H9 (cell line): ENCODE results near the gene THSD4. TPM values are rescaled to one million over a fixed set of nuclear protein-coding genes. Genes with fewer than 3 reads are reported as not detected.

ENCODE experiments used
- DNase-seq: peaks from one replicate; pipeline ENCODE4 v3.0.0-alpha.2; 2017
- H2AFZ ChIP-seq: one replicate; pipeline ENCODE4 v1.6.1; 2013; ENCODE audit warnings: mild to moderate bottlenecking, low read length, control low read depth, moderate library complexity
- H2AK5ac ChIP-seq: 2 replicates; pipeline ENCODE4 v1.6.1; 2013; ENCODE audit warnings: low read length, control low read depth, mixed read lengths; ENCODE audit not compliant: insufficient read length
- H2BK120ac ChIP-seq: one replicate; pipeline ENCODE4 v1.6.1; 2013; ENCODE audit warnings: low read depth, mild to moderate bottlenecking, low read length, control low read depth, inconsistent platforms; ENCODE audit not compliant: poor library complexity, severe bottlenecking
- H2BK12ac ChIP-seq: 2 replicates; pipeline ENCODE4 v1.6.1; 2013; ENCODE audit warnings: low read length, control low read depth, mixed read lengths, low read depth; ENCODE audit not compliant: insufficient read length
- H2BK15ac ChIP-seq: 2 replicates; pipeline ENCODE4 v1.6.1; 2013; ENCODE audit warnings: low read depth, low read length, control low read depth
- H2BK20ac ChIP-seq: one replicate; pipeline ENCODE4 v1.6.1; 2013; ENCODE audit warnings: low read depth, mild to moderate bottlenecking, low read length, control low read depth, inconsistent platforms; ENCODE audit not compliant: poor library complexity, severe bottlenecking
- H2BK5ac ChIP-seq: 2 replicates; pipeline ENCODE4 v1.6.1; 2013; ENCODE audit warnings: low read length, control low read depth, mixed read lengths; ENCODE audit not compliant: insufficient read length
- H3K14ac ChIP-seq: 2 replicates; pipeline ENCODE4 v1.6.1; 2013; ENCODE audit warnings: low read length, control low read depth; ENCODE audit not compliant: insufficient read depth
- H3K18ac ChIP-seq: 2 replicates; pipeline ENCODE4 v1.6.1; 2013; ENCODE audit warnings: low read depth, mild to moderate bottlenecking, mixed read lengths, low read length, control low read depth; ENCODE audit not compliant: insufficient read length
- H3K23ac ChIP-seq: 2 replicates; pipeline ENCODE4 v1.6.1; 2013; ENCODE audit warnings: low read length, control low read depth, mixed read lengths, low read depth; ENCODE audit not compliant: insufficient read length
- H3K23me2 ChIP-seq: 2 replicates; pipeline ENCODE4 v1.6.1; 2013; ENCODE audit warnings: low read depth, mild to moderate bottlenecking, mixed read lengths, low read length, control low read depth; ENCODE audit not compliant: insufficient read length, poor library complexity, severe bottlenecking
- H3K27ac ChIP-seq: 2 replicates; pipeline ENCODE4 v1.5.1; 2013; ENCODE audit warnings: low read length, control low read depth, mixed read lengths, low read depth; ENCODE audit not compliant: insufficient read length
- H3K27me3 ChIP-seq: 2 replicates; pipeline ENCODE4 v1.6.1; 2013; ENCODE audit warnings: low read length, control low read depth, inconsistent platforms; ENCODE audit not compliant: insufficient read depth
- H3K4ac ChIP-seq: 2 replicates; pipeline ENCODE4 v1.6.1; 2013; ENCODE audit warnings: low read depth, mild to moderate bottlenecking, control low read depth, inconsistent platforms, low read length, moderate library complexity
- H3K4me1 ChIP-seq: 2 replicates; pipeline ENCODE4 v1.6.1; 2013; ENCODE audit warnings: low read length, control low read depth, inconsistent platforms; ENCODE audit not compliant: insufficient read depth
- H3K4me2 ChIP-seq: 2 replicates; pipeline ENCODE4 v1.6.1; 2013; ENCODE audit warnings: low read length, control low read depth, mixed read lengths; ENCODE audit not compliant: insufficient read length, insufficient read depth
- H3K56ac ChIP-seq: 2 replicates; pipeline ENCODE4 v1.6.1; 2013; ENCODE audit warnings: low read depth, mild to moderate bottlenecking, mixed read lengths, low read length, control low read depth; ENCODE audit not compliant: insufficient read length
- H3K79me1 ChIP-seq: 2 replicates; pipeline ENCODE4 v1.6.1; 2013; ENCODE audit warnings: low read depth, mild to moderate bottlenecking, moderate library complexity, low read length, control low read depth, inconsistent platforms; ENCODE audit not compliant: insufficient read depth, poor library complexity, severe bottlenecking
- H3K79me2 ChIP-seq: 2 replicates; pipeline ENCODE4 v1.6.1; 2013; ENCODE audit warnings: low read length, control low read depth, inconsistent platforms; ENCODE audit not compliant: insufficient read depth
- H3K9ac ChIP-seq: 2 replicates; pipeline ENCODE4 v1.6.1; 2013; ENCODE audit warnings: low read length, control low read depth, mixed read lengths; ENCODE audit not compliant: insufficient read length; ENCODE audit errors: extremely low read depth
- H3K9me3 ChIP-seq: one replicate; pipeline ENCODE4 v1.6.1; 2013; ENCODE audit warnings: low read depth, low read length, inconsistent platforms; ENCODE audit not compliant: control insufficient read depth
- H3T11ph ChIP-seq: one replicate; pipeline ENCODE4 v1.6.1; 2013; ENCODE audit warnings: mild to moderate bottlenecking, low read length, control low read depth, inconsistent platforms
- H4K20me1 ChIP-seq: one replicate; pipeline ENCODE4 v1.6.1; 2013; ENCODE audit not compliant: control insufficient read depth, insufficient read length, insufficient read depth
- H4K5ac ChIP-seq: 2 replicates; pipeline ENCODE4 v1.6.1; 2013; ENCODE audit warnings: low read depth, mild to moderate bottlenecking, mixed read lengths, low read length, control low read depth; ENCODE audit not compliant: insufficient read length
- H4K8ac ChIP-seq: replicated peaks from 2 replicates; pipeline ENCODE4 v1.6.1; 2013; ENCODE audit warnings: low read length, control low read depth, mixed read lengths, low read depth; ENCODE audit not compliant: insufficient read length
- H4K91ac ChIP-seq: 2 replicates; pipeline ENCODE4 v1.6.1; 2013; ENCODE audit warnings: low read depth, mild to moderate bottlenecking, moderate library complexity, mixed read lengths, low read length, control low read depth; ENCODE audit not compliant: insufficient read length
- H3K27ac Mint-ChIP-seq, 3 experiments: 2 replicates in 2 of 3; 3 replicates in 1 of 3; pipeline ENCODE4 v1.8.0; 2020 to 2021; ENCODE audit warnings: mixed read lengths in 3 of 3, mild to moderate bottlenecking in 1 of 3, moderate library complexity in 1 of 3
- H3K27me3 Mint-ChIP-seq: 2 replicates; pipeline ENCODE4 v1.8.0; 2021; ENCODE audit warnings: low read depth, mild to moderate bottlenecking, moderate library complexity, mixed read lengths
- H3K36me3 Mint-ChIP-seq, 3 experiments: 2 replicates in 2 of 3; 3 replicates in 1 of 3; pipeline ENCODE4 v1.8.0; 2020 to 2021; ENCODE audit warnings: low read depth in 3 of 3, mixed read lengths in 3 of 3; ENCODE audit not compliant: insufficient read depth in 1 of 3
- H3K4me1 Mint-ChIP-seq, 2 experiments: 2 replicates each; pipeline ENCODE4 v1.8.0; 2020; ENCODE audit warnings: mixed read lengths in 2 of 2
- H3K4me3 Mint-ChIP-seq, 2 experiments: 2 replicates in 1 of 2; 3 replicates in 1 of 2; pipeline ENCODE4 v1.8.0; 2020 to 2021; ENCODE audit warnings: mild to moderate bottlenecking in 2 of 2, mixed read lengths in 2 of 2, moderate library complexity in 1 of 2
- H3K9me3 Mint-ChIP-seq, 2 experiments: 2 replicates in 1 of 2; 3 replicates in 1 of 2; pipeline ENCODE4 v1.8.0; 2020; ENCODE audit warnings: mild to moderate bottlenecking in 2 of 2, mixed read lengths in 2 of 2, moderate library complexity in 1 of 2
- CTCF ChIP-seq: fragments of 200-600 bp; sonication (generic); conservative IDR thresholded peaks from 3 replicates; pipeline ENCODE4 v1.8.0; 2021; ENCODE audit warnings: antibody characterized with exemption, mild to moderate bottlenecking
- whole genome bisulfite sequencing: extraction: QIAGEN DNeasy Blood & Tissue Kit; methylation state at CpG from one replicate; pipeline ENCODE4 v1.1.7; 2013; ENCODE audit warnings: missing lambda C conversion rate, low lambda C conversion rate, mixed read lengths; ENCODE audit not compliant: insufficient read length; ENCODE audit errors: extremely low coverage; 5-methylcytosine and 5-hydroxymethylcytosine counted together
- total RNA-seq: library from RNA; stranded (reverse); gene quantifications from 2 replicates; pipeline ENCODE4 v1.2.1, GENCODE V29; 2021

THSD4 gene
- total RNA-seq, 1 experiment from 2014 or later, result 5.5 TPM

GRCh38 chr15:71455107-71455506, 339.8 kb downstream of the THSD4 start:
- peaks cover 10 to 24% of the 10 kb centered on the region in 2 experiments for H3K4me1 Mint-ChIP-seq
- H2AFZ ChIP-seq, result no peak overlapping the region

More at GRCh38 chr15:71455107-71455506, 339.8 kb downstream of the THSD4 start:
- no peaks in the 10 kb centered on the region for H3K36me3 Mint-ChIP-seq
- no peak overlapping the region for H3K9ac ChIP-seq
- no peak overlapping the region for H4K5ac ChIP-seq
- no peaks in the 10 kb centered on the region for H3K79me1 ChIP-seq
- no peaks in the 10 kb centered on the region for H3K27me3 ChIP-seq
- H3K23ac ChIP-seq, result no peak overlapping the region
- no peak overlapping the region for H2BK120ac ChIP-seq
- no peak overlapping the region for H3K18ac ChIP-seq
- no peak overlapping the region for H3T11ph ChIP-seq
- no peaks in the 10 kb centered on the region for H3K9me3 ChIP-seq
- H3K9me3 Mint-ChIP-seq, result no peaks in the 10 kb centered on the region
- H3K56ac ChIP-seq, result no peak overlapping the region
- no peak overlapping the region; a peak in 1 of 7 replicates for H3K27ac Mint-ChIP-seq
- H3K4me1 ChIP-seq, result no peaks in the 10 kb centered on the region
- no peaks in the 10 kb centered on the region for H3K79me2 ChIP-seq
- H4K20me1 ChIP-seq, result no peaks in the 10 kb centered on the region
- H2BK20ac ChIP-seq, result no peak overlapping the region
- no peak overlapping the region for H3K4ac ChIP-seq
- whole genome bisulfite sequencing, result no CpG with 5 or more reads among the region's 3 CpGs
- H4K8ac ChIP-seq, result no peak overlapping the region
- TF ChIP-seq CTCF, result no peak
- no peak overlapping the region for H3K27ac ChIP-seq
- H3K4me3 Mint-ChIP-seq, result no peak overlapping the region
- H2BK5ac ChIP-seq, result no peak overlapping the region
- H3K14ac ChIP-seq, result no peak overlapping the region
- no peak for DNase-seq
- H3K4me2 ChIP-seq, result no peak overlapping the region
- H2BK15ac ChIP-seq, result no peak overlapping the region
- H4K91ac ChIP-seq, result no peak overlapping the region
- no peaks in the 10 kb centered on the region for H3K27me3 Mint-ChIP-seq
- H2AK5ac ChIP-seq, result no peak overlapping the region
- no peaks in the 10 kb centered on the region for H3K23me2 ChIP-seq
- H2BK12ac ChIP-seq, result no peak overlapping the region
